Measurements from ENCODE around the gene PLEKHA5.

PLEKHA5 gene

DNA sequence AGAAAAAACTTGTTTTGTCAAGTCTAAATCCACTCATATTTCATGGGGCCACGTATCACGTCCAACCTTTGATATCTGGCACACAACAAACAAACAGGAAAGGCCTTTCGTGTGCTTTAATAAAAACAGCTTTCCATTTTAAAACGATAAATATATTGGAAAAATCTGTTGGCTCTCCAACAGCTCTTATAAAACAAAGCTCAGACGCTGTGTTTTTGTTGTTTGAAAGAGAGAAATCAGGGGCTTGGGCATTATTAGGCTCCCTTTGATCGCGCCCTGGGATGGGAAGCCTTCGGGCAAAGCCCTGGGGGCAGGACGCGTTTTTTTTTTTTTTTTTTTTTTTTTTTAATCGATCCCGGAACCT is 429 bp upstream of the PLEKHA5 start:
- DNase-seq: no peak

DNA sequence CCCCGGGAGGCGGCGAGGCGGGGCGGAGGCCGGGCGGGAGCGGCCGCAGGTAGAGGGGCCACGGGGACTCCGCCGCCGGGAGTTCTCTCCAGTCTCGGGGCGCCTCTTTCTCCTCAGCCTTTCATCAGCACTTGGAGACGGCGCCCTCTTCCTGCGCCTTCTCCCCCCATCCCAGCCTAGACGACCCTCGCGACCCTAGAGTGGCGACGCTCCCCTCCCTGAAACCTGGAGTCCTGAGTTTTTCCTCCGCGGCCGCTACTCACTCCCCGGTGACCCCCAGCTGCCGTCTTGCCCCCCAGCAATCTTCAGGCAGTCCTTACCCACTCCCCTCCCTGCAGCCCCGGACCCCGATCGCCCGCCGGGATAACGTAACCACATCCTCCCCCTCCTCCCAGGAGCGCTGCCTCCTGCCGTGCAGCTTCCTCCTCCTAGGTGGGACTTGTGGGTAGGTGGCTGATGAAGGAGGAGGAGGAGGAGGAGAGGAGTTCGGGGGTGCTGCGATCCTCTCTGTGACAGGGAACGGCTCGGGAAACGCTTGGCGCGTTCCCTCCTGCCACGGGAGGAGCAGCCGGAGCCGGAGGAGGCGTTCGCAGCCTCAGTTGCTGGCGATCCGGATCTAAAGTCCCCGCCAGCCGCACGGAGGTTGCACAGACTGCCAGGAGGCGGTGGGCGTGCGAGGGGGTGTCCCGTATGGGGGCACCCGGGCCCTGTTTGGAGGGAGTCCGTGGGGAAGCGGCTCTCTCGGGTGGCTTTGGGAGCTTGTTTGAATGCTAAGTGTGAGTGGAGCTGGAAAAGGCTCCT is 891 bp downstream of the PLEKHA5 start:
- DNase-seq: no peak

GRCh38 chr12:19131025-19131444 is 1.5 kb downstream of the PLEKHA5 start:
- no peak for DNase-seq

DNA sequence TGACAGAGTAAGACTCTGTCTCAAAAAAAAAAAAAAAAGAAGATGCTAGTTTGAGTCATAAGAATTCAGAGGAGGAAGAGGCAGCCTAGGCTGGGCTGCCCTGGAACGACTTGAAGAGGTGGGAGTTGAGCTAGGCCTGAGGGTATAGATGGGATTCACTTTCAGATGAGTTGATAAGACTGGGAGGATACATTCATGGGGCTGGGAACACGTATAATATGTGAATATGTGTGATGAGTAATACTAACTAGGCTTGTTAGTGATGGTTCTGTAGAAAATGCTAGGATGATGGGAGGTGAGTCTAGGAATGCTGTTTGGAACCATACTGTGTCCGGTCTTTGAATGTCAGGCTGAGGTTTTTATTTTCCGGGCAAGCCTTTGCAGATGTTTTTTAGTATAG is 9.0 kb downstream of the PLEKHA5 start:
- no peak for DNase-seq

DNA sequence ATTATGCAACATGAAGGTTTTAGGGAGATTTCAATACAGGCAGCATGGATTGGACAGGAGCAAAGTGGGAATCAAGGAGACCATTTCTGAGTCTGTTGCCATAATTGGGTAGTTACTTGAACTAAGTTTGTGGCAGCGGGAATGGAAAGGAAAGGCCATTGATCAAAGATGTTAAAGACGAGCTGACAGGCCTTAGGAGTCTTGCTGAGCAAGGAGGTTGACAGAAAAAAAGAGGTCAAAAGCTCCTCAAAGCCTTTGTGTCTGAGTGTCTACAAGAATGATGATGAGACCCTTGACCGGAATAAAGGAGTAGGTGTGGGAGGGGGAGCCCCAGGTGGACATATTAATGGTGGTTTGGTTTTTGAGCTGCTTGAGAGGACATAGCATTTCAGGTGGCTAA is 9.4 kb downstream of the PLEKHA5 start:
- DNase-seq: no peak

GRCh38 chr12:19139615-19140194 is 10.2 kb downstream of the PLEKHA5 start:
- DNase-seq: no peak

GRCh38 chr12:19140381-19141236 is 11.1 kb downstream of the PLEKHA5 start:
- no peak for DNase-seq

DNA sequence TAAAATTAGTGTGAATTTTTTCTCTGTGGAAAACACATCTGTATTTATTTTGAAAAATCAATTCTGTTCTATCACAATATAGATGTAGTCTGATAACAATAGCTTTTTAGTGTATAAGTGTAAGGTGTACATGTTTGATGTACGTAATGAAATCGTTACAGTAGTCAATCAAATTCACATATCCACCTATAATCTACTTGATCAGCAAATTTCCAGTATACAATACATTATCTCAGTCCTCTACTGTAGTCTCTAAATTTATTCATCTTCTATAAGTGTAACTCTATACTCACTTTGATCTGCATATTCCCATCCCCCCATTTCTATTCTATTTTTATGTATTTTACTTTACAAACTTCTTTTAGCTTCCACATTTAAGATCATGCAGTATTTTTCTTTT is 13.0 kb downstream of the PLEKHA5 start:
- DNase-seq: no peak

DNA sequence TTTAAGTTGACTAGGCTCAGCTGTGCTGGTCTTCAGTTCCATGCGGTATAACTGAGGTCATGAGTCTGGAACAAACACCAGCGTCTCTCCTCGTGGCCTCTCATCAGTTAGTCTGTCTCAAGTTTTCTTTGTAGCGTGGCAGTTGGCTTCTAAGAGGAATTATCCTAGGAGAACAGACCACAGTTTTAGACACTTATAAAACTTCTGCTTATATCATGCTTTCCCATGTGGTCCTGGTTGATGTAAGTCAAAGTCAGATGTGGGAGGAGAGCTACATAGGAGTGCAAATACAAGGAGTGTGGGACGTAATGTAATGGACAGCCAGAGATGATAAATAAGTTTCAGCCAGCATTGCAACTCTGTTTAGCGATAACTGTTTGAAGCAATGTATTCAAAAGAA is 14.8 kb downstream of the PLEKHA5 start:
- DNase-seq: no peak

DNA sequence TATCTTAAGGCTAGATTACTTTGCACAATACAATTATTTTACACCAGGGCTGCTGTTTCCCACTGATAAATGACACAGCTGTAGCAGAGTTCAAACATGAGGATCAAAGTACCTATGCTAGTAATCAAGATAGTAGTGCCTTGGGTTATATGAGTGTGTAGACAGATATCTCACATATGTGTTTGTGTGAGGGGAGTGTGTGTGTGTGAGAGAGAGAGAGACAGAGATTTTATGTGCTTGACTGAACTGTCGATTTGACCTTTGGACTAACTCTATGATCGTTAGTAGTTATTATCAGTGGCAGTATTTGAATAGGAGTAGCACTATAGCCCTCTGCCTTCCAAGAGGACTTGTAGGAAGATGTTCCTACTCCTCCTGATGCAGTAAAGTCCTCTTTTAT is 15.5 kb downstream of the PLEKHA5 start:
- no peak for DNase-seq

DNA sequence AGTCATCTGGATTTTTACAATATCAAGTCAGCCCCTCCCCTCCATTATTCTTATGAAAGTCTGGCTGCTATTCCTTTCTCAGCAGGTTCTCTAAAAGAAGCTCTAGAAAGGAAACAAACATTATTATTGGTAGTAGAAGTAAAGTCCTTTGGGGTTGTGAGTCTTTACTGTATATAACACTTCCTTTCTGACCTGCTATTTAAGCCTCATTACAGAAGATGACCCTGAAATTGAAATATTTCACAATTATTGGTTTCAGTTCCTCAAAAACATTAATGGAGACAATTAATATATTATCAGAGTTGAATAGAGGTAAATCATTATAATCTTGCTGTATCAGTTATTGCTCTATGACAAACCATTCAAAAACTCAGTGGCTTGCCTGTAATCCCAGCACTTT is 19.3 kb downstream of the PLEKHA5 start:
- no peak for DNase-seq

GRCh38 chr12:19150273-19150900 is 20.9 kb downstream of the PLEKHA5 start:
- no peak for DNase-seq

GRCh38 chr12:19151298-19151697 is 21.8 kb downstream of the PLEKHA5 start:
- no peak for DNase-seq

DNA sequence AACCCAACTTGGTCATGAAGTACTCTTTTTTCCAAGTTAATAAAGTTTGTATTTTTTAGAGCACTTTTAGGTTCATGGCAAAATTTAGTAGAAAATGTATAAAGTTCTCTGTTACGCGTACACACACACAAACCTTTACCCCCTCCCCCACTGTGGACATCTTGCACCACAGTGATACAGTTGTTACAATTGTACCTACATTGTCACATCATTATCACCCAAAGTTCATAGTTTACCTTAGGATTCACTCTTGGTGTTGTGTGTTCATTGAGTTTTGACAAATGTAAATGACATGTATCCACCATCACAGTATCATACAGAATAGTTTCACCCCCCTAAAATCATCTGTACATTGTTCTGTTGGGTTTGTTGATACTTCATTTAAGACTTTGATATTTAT is 23.9 kb downstream of the PLEKHA5 start:
- no peak for DNase-seq

GRCh38 chr12:19154686-19155085 is 25.2 kb downstream of the PLEKHA5 start:
- no peak for DNase-seq

DNA sequence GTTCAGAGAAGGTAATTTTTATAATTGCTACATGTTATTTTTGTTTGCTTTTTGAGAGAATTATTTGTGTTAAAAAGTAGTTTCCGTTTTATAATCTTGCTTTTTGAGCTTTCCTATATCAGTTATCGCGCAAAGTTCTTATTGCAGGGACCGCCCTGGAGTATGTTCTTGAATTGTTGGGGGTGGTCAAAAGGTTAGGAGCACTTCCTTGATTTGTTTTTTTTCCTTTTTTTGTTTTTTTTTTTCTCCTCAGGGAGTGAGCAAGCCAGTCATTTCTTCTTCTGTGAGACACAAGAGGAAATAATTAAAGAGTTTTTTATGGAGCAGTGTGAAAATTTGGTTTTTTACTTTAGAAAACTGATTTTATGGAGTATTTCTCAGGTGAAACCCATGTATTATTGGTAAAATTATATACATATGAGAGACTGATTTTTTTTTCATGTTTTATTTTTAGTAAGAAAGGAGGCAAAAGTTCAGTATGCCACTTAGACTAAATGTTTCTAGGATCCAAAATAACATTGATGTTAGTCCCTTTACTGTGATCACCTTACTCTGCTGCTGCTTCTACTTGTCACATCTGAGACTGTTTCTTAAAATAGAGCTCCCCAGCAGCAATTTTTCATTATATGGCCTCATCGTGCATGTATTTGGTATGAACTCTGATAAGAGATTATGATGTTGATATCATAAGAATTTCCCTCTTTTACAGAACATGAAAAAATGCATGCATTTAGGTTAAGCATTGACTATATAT is 26.6 kb downstream of the PLEKHA5 start:
- DNase-seq: no peak

DNA sequence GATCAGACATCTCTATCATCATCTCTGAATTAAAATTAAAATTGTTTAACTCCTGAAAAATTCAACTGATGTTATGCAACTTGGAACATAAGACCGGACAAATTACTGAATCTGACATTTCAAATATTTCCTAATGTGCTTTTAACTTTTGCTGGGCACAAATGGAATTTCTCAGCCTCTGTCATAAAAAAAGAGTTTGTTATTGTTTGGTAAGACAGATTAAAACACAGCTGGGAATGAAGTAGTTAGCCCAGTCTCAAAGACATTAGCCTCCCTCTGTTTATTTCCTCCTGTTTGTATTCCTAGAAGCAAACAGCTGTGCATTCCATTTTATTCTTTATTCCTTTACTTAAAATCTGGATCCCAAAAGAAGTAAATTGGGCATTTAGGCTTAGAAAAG is 29.4 kb downstream of the PLEKHA5 start:
- no peak for DNase-seq

GRCh38 chr12:19161216-19161615 is 31.7 kb downstream of the PLEKHA5 start:
- no peak for DNase-seq

GRCh38 chr12:19165451-19165850 is 35.9 kb downstream of the PLEKHA5 start:
- no peak for DNase-seq

- no peak for DNase-seq
Observed at GRCh38 chr12:19166387-19166786, 36.9 kb downstream of the PLEKHA5 start.

DNA sequence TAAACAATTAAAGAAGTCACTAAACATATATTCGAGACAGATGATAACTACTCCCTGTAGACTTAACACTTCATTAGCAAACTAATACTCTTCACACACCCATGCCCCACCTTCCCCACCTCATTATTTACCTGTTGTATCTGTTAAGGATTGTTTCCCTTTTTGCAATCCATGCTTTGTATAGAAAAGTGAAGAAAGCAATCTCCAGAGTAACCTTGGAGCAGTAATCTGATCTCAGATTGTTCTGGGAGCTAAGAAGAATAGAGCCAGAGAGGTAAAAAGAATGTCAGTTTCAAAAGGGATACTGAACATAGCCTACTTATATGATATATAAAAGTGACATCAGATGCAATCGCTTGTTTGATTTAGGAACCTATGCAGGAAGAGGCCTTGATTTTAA is 37.4 kb downstream of the PLEKHA5 start:
- no peak for DNase-seq

DNA sequence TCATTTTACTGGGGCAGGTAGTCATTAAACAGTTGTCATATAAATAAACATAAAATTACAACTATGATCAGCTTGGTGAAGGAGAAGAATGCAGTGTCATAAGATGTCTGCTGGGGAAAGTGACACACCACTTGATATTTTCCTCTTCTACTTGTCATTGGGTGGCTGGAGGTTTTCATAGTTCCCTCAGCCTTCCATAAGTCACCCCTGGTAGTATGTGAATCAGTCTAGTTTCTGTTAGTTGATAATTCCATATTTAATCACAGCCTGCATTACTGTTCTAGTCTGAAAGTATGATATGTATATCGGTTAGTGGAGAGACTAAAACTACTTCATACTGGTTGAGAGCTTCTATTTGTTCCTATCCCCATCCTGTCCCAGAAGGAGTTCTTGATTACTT is 38.2 kb downstream of the PLEKHA5 start:
- no peak for DNase-seq

- DNase-seq: no peak
Observed at GRCh38 chr12:19168644-19169043, 39.1 kb downstream of the PLEKHA5 start.
